Activated CD4-positive, alpha-beta T cell treated with anti-CD3 and anti-CD28 coated beads, Interleukin-2, Interleukin-6, amounts not matched to agents 100 ng/mL and 50 ng/mL, durations not matched to agents 16 hours and 8 hours (primary cell): ENCODE data around the gene DNAJA1.
"Not testable (repeated sequence)": the region's sequence is repeated elsewhere in the genome, so short reads cannot be mapped to it uniquely, and the experiment has no call there.

Experiments
- DNase-seq: peaks from one replicate; pipeline ENCODE4 v3.0.0-alpha.2; 2020

Gene DNAJA1

DNA sequence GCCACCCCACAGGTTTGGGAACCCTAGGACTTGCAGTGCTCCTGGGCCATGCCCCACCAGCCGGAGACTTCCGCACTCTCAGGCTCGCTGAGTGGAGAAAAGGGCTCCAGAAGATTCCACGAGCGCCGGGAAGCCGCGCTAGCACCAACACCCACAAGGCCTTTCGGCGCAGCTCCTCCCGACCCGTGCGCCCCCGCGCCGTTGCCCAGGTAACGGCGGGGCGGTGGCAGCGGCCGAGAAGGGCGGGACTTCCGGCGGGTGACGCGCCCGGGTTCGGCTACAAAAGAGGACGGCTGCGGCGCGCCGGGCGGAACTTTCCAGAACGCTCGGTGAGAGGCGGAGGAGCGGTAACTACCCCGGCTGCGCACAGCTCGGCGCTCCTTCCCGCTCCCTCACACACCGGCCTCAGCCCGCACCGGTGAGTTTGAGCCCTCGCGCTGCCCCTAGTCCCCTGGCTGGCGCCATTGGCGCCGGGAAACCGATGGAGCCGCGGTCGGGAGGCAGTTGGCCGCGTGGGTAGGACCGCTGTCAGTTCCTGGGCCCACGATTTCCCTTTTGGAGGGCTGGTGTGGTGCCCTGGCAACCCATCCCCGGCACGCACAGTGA is at the start of gene DNAJA1:
Gene DNAJA1, plus strand, starts transcription at position 308 of the 606 bp plus-strand sequence. CDS start 1,212 bp downstream, outside the sequence.
- DNase-seq: peak; percentile 97

DNA sequence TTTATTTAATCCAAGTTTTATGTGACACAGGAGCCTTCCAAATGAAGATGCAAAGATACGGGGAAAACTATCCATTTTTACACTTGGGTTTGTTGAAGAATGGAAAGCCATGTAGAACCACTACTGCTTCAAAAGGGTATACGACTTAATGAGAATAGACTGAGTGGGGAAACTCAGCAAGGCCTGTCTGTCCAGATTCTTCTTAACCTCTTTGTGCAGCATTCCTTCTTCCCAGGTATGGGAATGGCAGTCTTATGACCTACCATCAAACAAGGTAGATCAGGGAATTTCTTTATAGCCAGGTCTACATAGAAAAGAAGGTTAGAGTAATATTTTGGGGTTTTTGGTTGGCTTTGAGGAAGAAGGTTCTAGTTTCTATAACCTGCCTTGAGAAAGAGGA is 47.0 kb upstream of the DNAJA1 start:
- DNase-seq: no peak

DNA sequence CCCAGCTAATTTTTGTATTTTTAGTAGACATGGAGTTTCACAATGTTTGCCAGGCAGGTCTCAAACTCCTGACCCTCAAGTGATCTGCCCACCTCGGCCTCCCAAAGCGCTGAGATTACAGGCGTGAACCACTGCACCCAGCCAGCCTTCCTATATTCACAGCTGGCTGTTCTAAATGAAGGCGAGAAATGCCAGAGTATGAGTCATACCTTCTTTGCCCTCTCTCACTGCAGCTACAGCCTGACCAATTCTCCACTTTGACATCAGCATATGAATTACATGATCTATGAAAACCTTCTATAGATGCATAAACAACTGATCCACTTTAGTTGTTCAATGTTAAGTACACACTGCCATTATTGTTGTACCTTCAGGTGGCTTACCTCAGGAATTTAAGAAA is 38.1 kb upstream of the DNAJA1 start:
- DNase-seq: no peak

DNA sequence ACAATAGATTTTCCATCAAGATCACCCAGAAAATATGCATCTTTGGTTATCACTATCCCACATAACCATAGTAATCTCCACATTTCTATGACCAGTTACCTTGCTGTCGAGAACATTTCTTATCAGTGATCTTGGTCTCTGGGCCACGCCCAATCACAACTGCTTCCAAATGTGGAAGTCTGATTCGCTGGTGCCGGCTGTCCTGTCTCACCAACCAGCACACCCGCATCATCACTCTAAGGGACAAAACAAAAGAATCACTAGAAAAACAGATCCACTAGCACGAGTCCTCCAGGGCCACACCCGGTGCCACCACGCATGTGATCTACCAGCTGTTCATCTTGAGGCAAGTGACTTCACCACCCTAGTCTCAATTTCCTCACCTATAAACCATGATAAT is 35.4 kb upstream of the DNAJA1 start:
- no peak for DNase-seq

DNA sequence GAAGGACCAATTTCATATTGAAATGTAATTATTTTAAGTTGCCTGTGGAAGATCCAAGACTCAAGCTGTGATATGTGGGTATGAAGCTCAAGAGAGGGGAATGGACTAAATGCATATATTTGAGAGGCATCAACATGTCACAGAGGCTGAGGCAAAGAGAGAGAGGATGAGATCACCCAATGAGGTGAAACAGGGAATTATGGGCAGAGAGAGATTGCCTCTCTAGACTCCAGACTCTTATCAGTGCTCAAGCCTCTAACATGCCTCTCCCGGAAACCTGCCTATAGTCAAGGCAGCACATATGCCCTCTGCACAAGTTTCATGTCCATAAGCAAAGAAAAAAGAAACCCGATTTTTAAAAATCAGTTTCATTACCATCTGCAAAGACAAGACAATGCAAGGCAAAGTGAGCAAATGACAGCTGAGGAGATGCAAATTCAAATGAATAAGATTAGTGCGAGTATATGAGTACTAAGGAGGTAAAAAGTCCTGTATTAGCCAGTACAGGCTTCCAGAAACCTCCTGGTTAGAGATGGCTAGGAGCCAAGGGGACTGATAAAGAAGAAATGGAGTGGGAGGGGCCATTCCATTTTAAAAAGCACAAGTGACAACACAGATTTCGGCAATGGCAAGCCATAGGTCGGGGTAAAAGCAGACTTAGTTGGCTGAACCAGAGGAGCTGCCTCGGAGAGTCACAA is 33.0 kb upstream of the DNAJA1 start:
- DNase-seq: no peak

DNA sequence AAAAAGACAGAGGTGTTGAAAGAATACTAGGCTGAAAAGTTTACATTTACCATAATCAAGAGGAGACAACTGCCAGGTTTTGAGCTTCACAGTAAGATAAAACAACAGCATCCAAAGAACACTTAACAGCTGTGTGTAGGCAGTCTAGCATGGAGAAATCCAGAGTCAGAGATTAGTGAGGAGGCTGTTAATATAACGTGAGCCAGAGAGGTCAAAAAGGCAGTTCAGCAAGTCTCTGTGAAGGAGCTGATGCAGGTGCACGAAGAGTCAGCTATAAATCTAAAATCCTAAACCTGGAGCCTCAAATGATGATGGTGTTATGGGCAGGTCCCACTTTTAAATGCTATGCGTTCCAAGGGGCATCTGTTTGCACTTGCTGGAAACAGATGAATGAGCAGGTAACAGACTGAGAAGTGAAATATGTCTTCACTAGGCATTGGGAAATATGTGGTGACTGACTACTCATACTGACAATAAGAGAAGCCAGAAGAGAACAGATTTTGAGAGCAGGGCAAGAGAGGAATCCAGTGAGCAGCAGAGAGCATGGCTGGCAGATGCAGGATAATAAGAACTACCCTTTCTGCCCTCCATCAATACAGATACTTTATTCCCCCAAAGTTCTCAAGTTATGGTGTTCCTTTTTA is 32.4 kb upstream of the DNAJA1 start:
- DNase-seq: no peak

DNA sequence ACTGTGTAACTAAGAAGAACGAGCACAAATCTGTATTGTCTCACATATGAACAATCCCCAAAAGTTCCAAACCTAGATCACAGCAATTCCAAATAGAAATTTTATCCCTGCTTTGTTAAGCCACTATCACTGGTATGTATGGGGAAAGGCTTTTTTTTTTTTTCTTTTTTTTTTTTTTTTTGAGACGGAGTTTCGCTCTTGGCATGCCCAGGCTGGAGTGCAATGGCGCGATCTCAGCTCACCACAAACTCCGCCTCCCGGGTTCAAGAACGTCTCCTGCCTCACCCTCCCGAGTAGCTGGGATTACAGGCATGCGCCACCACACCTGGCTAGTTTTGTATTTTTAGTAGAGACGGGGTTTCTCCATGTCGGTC is 24.4 kb upstream of the DNAJA1 start:
- peak; percentile 56 for DNase-seq

DNA sequence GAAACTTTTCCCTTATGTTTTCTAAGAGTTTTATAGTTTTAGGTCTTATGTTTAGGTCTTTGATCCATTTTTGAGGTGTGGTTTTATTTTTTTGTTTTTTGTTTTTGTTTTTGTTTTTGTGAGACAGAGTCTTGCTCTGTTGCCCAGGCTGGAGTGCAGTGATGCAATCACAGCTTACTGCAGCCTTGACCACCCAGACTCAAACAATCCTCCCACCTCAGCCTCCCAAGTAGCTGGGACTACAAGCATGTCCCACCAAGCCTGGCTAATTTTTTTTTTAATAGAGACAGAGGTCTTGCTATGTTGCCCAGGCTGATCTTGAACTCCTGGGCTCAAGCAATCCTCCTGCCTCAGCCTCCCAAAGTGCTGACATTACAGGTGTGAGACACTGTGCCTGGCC is 19.7 kb upstream of the DNAJA1 start:
- DNase-seq: not testable (repeated sequence)

DNA sequence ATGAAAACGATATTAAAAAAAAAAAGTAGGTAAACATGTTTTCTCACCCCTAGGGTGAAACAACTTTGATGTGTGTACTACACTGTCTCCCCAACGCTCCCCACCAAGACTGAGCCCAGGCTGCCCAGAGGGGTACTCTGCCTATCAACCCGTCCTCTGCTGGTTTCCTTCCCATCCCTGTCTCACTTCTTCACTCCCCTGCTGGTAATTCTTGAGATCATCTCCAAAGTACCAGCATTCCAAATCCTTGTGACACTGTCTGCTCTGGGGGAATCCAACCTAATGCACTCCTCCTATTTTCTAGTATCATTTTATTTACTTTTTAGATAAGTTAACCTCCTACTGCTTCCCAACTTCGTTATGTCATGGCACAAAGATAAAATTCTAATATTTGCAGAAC is 17.3 kb upstream of the DNAJA1 start:
- DNase-seq: no peak

DNA sequence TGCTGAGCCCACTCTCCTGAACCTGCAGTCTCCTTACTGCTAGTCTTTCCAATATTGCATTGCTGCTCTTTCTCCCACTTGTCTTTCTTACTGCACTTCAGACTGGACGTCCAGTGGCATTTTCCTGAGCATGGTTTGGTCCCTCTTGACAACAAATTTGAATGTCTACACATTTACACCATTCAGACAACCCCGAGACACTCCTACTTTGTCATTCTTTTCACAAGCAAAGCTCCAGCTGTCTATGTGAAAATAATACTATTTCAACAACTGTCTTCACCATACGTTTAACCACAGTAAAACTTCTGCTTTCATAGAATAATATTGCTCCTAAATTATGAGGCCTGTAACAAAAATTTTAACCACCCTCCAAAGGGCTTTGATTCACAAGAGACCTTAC is 13.2 kb upstream of the DNAJA1 start:
- no peak for DNase-seq

DNA sequence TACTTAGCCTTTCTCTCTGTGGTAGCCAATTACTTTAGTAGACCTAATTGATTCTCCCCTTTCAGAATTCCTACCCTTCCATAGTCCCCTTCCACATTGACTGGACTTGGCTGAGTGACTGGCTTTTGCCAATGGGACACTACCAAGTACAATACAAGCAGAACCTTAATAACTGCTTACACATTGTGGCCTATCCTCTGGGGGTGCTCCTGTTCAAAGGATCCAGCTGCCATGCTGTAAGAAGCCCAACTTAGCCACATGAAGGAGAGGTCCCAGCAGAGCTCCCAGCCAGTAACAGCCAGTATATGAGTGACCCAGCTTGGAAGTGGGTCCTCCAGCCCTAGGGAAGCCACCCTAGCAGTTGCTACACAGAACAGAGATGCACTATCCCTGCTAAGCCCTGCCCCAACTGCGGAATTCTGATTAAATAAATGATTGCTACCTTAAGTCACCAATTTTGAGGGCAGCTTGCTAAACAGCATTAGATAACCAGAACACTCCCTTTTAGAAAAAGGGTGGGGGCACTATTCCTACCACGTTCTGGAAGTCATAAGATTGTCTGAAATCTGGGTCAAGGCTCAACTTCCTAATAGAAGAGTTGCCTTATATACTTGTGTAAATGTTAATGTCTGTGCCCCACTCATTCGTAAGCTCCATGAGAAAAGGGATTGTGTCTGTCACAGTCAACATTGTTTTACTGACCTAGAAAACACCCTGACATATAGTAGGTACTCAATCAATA is 12.6 kb upstream of the DNAJA1 start:
- DNase-seq: no peak

DNA sequence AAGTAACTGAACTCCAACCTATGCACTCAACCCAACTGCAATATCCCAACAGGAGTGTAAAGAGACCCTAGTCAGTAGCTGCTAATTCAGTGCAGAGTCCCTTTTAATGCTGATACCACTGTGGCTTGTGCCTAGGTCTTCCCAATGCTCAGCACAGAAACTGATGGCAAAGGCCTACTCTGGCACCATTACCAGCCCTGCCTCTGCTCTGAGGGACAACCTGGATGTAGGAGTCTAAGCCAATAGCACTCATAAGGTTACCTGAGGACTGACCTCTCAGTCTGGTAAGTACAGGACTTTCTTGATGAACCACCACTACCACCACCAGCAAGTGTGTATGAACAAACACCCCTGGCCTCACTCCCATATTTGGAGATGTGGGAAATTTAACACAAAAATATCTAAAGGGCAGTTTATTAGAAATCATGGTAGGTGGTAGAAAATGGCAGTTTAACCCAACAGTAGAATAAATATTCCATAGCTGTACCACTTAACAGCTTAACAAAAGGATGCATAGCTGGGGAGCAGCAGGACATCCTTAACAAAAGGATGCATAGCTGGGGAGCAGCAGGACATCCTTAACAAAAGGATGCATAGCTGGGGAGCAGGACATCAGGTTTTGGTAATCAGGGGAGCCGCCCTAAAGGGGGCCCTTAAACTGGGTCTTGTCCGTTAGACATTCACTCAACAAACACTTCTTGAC is 11.0 kb upstream of the DNAJA1 start:
- no peak for DNase-seq

DNA sequence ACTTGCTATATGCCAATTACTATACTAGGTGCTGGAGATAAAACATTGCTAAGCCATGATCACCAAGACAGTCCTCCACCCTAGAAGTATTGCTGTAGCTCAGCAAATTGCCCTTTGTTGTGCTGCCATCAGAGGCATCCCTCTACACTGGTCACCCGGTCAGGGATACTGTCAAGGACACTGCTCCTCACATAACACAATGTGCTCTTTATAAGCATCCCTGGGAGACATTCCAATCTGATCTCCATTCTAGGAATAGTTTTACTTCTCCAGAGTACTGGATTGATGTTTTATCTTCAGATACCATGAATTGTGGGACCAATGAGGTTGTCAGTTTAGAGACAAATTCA is 10.4 kb upstream of the DNAJA1 start:
- DNase-seq: no peak

DNA sequence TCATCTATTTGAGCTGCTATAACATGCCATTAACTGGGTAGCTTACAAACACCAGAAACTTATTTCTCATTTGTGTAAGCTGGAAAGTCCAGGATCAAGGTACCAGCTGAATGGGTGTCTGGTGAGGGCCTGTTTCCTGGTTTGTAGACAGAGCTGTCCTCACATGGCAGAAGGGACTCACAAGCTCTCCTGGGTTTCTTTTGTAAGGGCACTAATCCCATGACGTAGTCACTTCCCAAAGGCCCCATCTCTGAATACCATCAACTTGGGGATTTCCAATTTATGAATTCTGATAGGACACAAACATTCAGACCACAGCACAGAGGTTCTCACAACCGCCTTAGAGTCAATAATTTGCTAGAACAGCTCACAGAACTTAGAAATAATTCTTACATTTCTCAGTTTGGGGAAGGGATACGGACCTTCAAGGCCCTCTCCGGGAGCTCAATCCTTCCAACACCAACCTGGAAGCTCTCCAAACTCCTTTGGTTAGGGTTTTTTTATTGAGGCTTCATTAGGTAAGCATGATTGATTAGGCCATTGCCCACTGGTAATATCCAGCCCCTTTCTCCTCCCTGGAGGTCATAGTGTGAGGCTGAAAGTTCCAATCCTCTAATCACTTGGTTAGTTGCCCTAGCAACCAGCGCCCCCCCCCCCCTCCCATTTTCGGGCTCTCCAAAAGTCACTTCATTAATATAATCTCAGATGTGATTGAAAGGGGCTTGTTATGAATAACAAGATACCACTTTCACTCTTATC is 7.6 kb upstream of the DNAJA1 start:
- no peak for DNase-seq

DNA sequence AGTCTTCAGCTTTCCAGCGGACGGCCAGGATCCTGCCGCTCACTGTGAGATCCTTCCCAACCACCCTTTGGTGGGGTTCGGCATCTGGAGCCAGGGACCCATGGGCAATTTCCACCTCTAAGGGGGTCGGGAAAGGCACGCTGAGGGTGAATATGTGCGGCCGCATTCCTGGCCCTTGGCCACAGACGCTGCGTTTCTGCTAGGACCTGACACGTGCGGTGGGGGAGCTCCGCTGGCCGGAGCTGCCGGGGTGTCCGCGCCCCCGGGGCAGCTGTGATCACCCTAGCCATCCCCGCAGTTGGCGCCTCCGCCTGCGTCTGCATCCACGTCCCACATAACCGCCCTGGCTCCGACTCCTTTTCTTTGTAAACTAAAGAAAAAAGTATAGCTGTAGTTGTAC is 5.3 kb upstream of the DNAJA1 start:
- no peak for DNase-seq

DNA sequence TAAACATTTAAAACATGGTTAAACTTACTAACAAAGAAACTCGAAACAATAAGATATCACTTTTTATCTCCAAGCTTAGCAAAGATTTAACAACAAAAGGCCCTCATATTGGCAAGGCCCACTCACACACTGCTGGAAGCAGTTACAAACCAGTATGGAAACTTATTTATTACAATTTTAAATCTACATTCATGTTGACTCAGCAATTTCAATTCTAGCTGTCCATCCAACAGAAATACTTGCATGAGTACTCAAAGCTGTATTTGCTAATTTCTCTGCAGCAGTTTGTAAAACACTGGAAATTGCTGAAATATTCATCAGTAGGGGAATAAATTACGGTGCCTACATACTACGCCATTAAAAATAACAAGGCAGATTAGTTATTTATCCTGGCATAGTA is 2.8 kb upstream of the DNAJA1 start:
- no peak for DNase-seq

DNA sequence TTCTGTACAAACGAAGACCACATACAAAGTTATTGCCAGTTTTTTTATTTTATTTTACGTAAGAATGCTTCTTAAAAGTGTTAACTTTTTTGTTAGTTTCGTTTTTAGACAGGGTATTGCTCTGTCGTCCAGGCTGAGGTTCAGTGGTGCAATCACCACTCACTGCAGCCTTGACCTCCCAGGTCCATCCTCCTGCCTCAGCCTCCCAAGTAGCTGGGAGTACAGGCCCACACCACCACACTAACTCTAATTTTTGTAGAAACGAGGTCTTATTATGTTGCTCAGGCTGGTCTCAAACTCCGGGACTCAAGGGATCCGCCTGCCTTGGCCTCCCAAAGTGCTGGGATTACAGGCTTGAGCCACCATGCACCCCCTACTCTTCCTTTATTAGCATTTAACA is 2.3 kb upstream of the DNAJA1 start:
- DNase-seq: no peak

DNA sequence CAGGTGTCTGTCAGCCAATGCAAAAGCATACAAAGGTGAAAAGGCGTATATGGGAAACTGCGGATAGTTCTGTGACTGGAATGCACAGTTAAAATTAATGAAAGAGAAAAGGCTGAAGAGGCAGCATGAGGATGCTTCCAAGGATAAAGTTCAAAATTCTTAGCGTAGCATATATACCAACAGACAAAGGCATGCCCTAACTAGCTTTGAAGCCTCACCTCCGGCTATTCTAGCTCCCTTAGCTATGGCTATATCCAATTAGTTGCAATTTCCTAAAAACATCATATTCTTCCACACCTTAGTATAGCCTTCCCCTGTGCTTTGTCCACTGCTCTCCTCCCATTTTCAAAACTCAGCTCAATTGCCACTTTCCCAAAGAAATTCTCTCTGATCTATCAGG is 1.4 kb upstream of the DNAJA1 start:
- DNase-seq: no peak

DNA sequence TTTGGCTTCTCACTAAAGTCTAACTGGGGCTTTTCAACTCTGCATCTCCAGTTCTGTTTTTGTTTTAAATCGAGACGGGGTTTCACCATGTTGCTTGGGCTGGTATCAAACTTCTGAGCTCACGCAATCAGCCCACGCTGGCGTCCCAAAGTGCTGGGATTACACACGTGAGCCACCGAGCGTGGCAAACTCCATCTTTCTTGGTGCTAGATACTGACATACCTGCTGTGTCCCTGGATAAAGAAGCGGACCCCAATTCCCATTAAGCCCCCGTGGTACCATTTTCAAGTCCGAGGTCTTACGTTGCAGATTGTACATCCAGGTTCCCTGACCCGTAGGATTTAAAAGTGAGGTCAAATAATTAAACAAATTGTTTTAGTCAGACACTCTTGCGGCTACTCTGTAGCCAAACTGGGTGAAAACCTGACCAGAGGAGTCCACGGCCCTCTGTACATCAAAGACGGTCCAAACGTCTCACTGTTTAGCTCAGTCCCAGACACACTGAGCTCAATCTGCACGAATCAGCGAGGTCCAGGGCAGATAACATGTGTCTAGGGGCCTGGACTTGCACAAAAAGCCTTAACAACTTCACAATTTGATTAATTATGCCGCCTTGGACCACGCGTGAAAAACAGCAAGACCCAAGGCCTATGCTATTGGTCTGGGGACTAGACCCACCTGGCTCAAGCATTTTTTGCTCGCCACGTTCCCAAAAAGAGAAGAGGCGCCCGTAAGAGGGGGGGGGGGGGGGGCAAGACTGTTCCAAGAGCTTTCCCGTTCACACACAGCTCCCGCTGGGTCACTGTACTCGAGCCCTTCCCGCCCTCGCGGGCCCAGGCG is 727 bp upstream of the DNAJA1 start:
- peak; percentile 25 for DNase-seq

DNA sequence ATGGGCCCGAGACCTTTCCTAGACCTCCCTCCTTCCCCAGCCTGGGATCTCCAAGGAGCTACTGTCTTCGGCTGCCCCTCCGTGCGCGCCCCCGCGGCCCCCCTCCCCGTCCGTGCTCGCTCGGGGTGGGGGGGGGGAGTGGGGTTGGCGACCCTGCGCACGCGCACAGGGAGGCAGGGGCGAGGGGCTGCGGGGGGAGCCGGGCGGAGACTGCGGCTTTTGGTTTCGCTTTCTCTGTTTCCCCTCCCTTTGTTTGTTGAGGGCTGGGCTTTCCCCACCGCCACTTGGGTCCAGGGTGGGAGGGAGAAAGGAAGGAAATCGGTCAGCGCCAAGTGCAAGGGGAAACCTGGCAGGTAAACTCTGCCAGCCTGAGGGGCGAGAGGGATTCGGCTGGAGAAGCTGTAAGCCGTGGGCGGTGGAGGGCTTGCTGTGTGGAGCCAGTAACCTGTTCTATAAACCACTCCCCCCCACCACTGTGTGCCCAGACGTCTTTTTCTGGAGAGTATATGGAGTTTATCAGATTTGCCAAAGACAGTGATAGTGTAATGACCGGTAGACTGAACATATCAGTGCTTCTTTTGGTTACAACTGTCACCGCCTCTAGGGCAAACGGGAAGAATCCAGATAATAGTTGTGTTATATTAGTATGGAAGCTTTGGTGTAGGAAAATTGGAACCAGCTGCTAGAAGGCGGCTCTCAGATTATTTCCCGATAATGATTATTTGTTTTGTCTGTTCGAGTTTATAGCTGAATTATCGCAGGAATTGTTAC is 684 bp downstream of the DNAJA1 start:
- peak; percentile 83 for DNase-seq
